Astrocyte of the cerebellum (primary cell): Measurements from ENCODE around the gene ARMH2.

Experiments used
- DNase-seq: peaks from one replicate; pipeline ENCODE4 v3.0.0-alpha.2; 2011; ENCODE audit warnings: low read depth
- H3K4me3 ChIP-seq: 2 replicates; pipeline ENCODE4 v1.5.1; 2011; ENCODE audit warnings: mild to moderate bottlenecking, low read depth, low read length, moderate library complexity
- in situ Hi-C: cut with HindIII; loops from 2 replicates; pipeline ENCODE4 v1.10.0; 2017; ENCODE audit warnings: low sequenced_read_pairs
- TF ChIP-seq, protein P1 (sequence below): IDR thresholded peaks from 2 replicates; pipeline ENCODE4 v1.5.1; 2012; ENCODE audit warnings: low read length, low read depth, moderate library complexity, mild to moderate bottlenecking; ENCODE audit errors: missing control alignments

ARMH2 gene

DNA sequence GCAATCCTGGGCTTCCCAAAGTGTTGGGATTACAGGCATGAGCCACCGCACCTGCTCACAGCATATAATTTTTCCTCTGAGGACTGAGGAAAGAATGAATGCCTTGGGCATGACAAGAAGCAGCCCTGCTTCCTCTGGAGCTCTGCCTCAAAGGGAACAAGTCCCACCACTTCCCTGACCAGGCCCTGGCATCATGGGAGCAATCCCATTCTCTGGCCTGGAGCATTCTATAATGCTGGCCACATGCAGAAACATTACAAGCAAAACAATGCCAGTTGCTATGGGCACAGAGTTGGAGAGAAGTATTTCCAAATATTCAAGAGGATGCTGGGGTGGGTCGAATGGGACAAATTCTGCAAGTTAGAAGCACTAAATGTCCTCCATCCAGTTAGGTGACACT is 41.5 kb upstream of the ARMH2 start:
- in situ Hi-C loops: no loop called here
- no peak for DNase-seq
- no peak overlapping the region for H3K4me3 ChIP-seq
- TF ChIP-seq, protein P1, sequence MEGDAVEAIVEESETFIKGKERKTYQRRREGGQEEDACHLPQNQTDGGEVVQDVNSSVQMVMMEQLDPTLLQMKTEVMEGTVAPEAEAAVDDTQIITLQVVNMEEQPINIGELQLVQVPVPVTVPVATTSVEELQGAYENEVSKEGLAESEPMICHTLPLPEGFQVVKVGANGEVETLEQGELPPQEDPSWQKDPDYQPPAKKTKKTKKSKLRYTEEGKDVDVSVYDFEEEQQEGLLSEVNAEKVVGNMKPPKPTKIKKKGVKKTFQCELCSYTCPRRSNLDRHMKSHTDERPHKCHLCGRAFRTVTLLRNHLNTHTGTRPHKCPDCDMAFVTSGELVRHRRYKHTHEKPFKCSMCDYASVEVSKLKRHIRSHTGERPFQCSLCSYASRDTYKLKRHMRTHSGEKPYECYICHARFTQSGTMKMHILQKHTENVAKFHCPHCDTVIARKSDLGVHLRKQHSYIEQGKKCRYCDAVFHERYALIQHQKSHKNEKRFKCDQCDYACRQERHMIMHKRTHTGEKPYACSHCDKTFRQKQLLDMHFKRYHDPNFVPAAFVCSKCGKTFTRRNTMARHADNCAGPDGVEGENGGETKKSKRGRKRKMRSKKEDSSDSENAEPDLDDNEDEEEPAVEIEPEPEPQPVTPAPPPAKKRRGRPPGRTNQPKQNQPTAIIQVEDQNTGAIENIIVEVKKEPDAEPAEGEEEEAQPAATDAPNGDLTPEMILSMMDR: no peak

DNA sequence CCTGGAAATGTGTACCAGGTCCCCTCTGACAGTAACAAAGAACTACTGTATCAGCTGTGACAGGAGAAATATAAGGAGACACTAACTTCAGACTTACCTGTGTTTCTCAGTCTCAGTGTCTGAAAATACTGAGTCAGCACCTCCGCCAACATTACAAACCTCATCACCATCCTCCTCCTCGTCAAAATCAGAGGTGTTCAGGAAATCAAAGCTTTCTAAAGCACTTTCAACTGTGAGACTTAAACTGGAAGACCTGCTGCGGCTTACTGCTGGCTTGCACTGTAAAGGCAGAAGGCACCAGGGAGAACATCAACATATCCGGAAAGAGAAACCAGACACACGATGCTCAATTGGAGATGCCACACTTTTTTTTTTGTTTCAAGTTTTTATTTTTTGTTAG is 40.3 kb upstream of the ARMH2 start:
- no peak for DNase-seq
- in situ Hi-C loops: no loop called here
- TF ChIP-seq, protein P1: no peak
- H3K4me3 ChIP-seq: no peak overlapping the region

DNA sequence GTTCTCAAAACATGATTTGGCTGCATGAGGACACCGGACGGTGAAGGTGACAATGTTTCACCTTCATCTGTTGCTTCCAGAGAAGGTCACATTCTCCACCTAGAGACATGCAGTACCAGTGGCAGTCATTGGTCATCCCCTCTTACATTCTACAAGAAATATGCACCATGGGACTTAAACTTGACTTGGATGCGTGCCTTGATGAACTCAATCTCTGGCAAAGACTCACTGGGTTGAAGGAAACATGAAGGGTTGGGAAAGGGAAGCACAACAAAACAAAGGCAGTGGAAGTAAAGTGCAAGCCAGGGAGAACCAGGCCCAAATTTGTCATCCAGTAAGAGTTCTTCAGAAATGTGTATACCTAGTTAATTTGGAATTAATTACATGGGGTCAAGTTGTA is 39.4 kb upstream of the ARMH2 start:
- TF ChIP-seq, protein P1: no peak
- in situ Hi-C loops: no loop called here
- no peak for DNase-seq

DNA sequence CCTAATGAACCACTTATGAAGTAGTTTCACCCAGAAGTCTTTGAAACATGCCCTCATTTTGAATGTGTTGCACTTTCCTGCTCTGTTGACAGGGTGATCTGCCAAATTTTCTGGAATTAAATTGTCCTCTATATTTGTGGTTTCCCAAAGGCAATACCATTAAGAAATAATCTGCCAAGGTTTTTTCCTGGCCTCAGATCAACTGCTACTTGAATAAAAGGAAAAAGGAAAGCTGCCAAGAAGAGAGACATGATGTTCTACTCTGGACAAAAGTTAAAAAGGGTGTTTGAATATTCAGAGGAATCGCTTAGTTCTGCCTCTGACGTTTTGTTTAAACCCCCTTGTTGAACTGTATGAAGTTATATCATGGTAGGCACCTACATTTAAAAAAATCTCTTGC is 37.4 kb upstream of the ARMH2 start:
- in situ Hi-C loops: no loop called here
- DNase-seq: peak; percentile 83
- no peak overlapping the region for H3K4me3 ChIP-seq
- TF ChIP-seq, protein P1: no peak

More for the DNA sequence above, 39.4 kb upstream of the ARMH2 start:
- H3K4me3 ChIP-seq: no peak overlapping the region

DNA sequence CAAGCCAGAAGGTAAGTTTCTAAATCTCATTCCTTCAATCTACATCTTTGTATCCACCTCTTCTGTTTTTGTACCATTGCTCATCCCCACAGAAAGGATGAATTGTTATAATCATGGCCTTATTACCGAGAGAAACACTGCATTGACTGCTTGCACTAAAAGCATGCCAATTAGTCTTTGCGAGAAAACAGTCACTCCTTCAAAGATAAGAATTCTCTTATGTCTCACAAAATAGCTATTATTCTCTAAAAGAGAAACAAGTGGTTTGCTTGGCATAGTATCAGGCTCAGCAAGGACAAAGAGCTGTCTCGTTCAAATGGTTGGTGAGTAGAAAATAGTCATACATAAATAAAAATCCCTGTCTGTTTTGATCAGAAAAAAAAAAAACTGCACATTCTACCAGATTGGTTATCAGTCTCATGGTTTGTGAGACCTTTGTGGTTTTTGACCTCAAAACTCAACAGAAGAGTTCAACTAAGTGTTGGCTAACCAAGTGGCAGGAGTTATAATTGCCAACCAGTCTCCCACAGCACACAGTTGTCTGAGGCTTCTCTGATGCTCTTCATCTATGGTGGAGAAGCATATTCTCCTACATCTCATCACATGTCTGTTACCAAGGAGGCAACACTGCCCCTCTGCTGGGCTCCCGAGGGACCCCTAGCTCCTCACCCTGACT is 35.1 kb upstream of the ARMH2 start:
- DNase-seq: no peak
- in situ Hi-C loops: no loop called here
- no peak overlapping the region for H3K4me3 ChIP-seq
- TF ChIP-seq, protein P1: no peak

DNA sequence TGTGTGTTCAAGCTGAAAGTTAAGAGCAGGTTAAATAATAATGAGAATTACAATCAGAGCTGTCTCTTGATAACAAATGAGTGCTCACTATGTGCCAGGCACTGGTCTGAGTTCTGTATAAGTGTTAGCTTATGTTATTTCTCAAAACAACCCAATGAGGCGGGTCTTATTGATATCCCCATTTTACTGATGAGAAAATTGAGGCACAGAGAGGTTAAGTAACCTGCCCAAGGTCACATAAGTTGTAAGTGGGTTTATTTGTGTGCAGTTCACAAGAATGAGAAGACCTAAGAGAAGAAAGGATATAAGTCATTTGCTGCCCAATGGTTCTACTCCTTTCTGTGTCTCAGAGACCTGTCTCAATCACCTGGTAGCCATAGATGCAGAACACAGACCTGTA is 34.1 kb upstream of the ARMH2 start:
- TF ChIP-seq, protein P1: no peak
- H3K4me3 ChIP-seq: no peak overlapping the region
- DNase-seq: no peak
- in situ Hi-C loops: no loop called here
